Sigmoid colon (tissue), 7 donors: Measurements from ENCODE around the gene SCG2. TPM values are rescaled to one million over a fixed set of nuclear protein-coding genes. Genes with fewer than 3 reads are reported as not detected.

Experiments
- DNase-seq: peaks from one replicate; pipeline ENCODE4 v3.0.0-alpha.2; 2019
- H3K27ac ChIP-seq, 4 donors: fragments of 200-600 bp; sonication (generic); one replicate each; pipeline ENCODE4 v1.5.1; 2016 to 2019; ENCODE audit warnings: mild to moderate bottlenecking in 1 of 4
- H3K27me3 ChIP-seq, 3 donors: fragments of 200-600 bp; sonication (generic); one replicate each; pipeline ENCODE4 v1.5.1; 2019; ENCODE audit warnings: mild to moderate bottlenecking in 1 of 3
- H3K36me3 ChIP-seq, 4 donors: fragments of 200-600 bp; sonication (generic); one replicate each; pipeline ENCODE4 v1.5.1; 2016 to 2019
- H3K4me1 ChIP-seq, 4 donors: fragments of 200-600 bp; sonication (generic); one replicate each; pipeline ENCODE4 v1.5.1; 2017 to 2019
- H3K4me3 ChIP-seq, 4 donors: fragments of 200-600 bp; sonication (generic); one replicate each; pipeline ENCODE4 v1.5.1; 2017 to 2019; ENCODE audit warnings: mild to moderate bottlenecking in 2 of 4, moderate library complexity in 1 of 4
- H3K9me3 ChIP-seq, 4 donors: fragments of 200-600 bp in 3 of 4; sonication (generic) in 3 of 4; one replicate each; pipeline versions ENCODE4 v1.5.1 to v1.6.1; 2013 to 2019
- EP300 ChIP-seq, 4 donors: sonication (generic); formaldehyde crosslinking; IDR thresholded peaks; one replicate each; pipeline ENCODE4 v1.6.1; 2017; ENCODE audit warnings: antibody characterized with exemption in 4 of 4
- POLR2A ChIP-seq, 2 donors: fragments of 450-650 bp; IDR thresholded peaks; one replicate each; pipeline ENCODE4 v1.6.1; 2016; ENCODE audit warnings: antibody characterized with exemption in 2 of 2, mild to moderate bottlenecking in 2 of 2, moderate library complexity in 2 of 2
- POLR2AphosphoS5 ChIP-seq, 4 donors: sonication (generic); formaldehyde crosslinking; IDR thresholded peaks; one replicate each; pipeline ENCODE4 v1.6.1; 2017; ENCODE audit warnings: antibody characterized with exemption in 4 of 4
- WGBS, 2 donors: extraction: QIAGEN DNeasy Blood & Tissue Kit; methylation state at CpG; one replicate each; pipeline ENCODE4 v1.1.7; 2013; 5-methylcytosine and 5-hydroxymethylcytosine counted together
- intact Hi-C: fragments of 100-400 bp; cut with DNase I; formaldehyde crosslinking; loops from one replicate; pipeline ENCODE4 v1.15.1; 2023
- polyA plus RNA-seq, 3 donors: library from polyadenylated mRNA; stranded (reverse); fragments of 200-250 nt; gene quantifications; one replicate each; pipeline ENCODE4 v1.2.3, GENCODE V29; 2013
- total RNA-seq, 4 donors: library from RNA; depleted of rRNA; stranded (reverse); fragments of >200 nt; gene quantifications; one replicate each; pipeline ENCODE4 v1.1.0, GENCODE V29; 2016
- TF ChIP-seq, protein P1 (sequence below), 4 experiments: fragments of 450-650 bp in 3 of 4; fragments of 200-600 bp in 1 of 4; IDR thresholded peaks; one replicate each; pipeline ENCODE4 v1.5.1; 2016 to 2019; ENCODE audit warnings: antibody characterized with exemption in 4 of 4, mild to moderate bottlenecking in 3 of 4, moderate library complexity in 2 of 4
- donor health status: healthy with polysubstance abuse.
- donor health status: Bipolar disorder and iron deficiency.
- donor health status: healthy.

SCG2 gene, protein sequence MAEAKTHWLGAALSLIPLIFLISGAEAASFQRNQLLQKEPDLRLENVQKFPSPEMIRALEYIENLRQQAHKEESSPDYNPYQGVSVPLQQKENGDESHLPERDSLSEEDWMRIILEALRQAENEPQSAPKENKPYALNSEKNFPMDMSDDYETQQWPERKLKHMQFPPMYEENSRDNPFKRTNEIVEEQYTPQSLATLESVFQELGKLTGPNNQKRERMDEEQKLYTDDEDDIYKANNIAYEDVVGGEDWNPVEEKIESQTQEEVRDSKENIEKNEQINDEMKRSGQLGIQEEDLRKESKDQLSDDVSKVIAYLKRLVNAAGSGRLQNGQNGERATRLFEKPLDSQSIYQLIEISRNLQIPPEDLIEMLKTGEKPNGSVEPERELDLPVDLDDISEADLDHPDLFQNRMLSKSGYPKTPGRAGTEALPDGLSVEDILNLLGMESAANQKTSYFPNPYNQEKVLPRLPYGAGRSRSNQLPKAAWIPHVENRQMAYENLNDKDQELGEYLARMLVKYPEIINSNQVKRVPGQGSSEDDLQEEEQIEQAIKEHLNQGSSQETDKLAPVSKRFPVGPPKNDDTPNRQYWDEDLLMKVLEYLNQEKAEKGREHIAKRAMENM
- total RNA-seq (10 to 100 TPM in 3 of 4 donors, 1 to 10 TPM in 1; 8.4 to 16.8 (median 12.3) TPM), polyA plus RNA-seq (1 to 10 TPM in 2 of 3 donors, not detected in 1; 1.8 to 6.7 TPM)

DNA sequence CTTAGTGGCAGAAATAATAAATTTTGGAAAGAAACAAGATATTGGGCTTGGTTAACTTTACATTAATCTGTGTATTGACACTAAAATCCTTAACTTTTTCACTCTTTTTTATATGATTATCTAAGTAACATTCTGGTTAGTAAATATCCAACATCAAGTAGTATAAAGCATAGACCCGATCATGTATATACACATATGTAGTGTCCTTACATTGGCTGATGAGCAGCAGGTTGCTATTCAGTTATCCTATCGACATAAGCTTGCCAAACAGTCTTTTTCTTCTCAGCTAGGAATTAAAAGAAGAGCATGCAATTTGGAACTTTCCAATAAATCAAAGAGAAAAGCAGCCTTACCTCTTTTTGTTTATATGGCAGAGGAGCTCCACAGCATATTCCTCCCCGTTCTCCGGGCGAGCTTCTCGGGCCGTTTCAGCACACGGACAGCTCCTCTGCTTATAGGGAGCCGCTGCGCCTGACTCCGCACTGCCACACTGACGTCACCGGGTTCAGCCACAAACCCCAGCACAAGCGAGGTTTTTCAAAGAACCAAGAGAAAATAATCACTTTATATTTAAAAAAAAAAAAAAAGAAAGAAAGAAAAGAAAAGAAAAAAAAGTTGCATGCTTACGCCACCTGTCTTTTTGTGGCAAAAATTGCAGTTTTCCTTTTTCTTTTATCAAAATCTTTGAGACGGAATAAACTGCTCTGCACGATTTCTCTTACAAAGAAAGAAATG, at the start of gene SCG2:
Gene SCG2, minus strand, starts transcription at position 430 of the 735 bp plus-strand sequence. CDS start 3,079 bp downstream, outside the sequence.
- Histone ChIP-seq H3K4me1 (peaks cover 0 to 4% (median 0%) of the 10 kb centered on the region in 4 donors), H3K27ac (no peak within 1 kb of the TSS), H3K27me3 (no peaks in the 10 kb centered on the region), H3K9me3 (no peaks in the 10 kb centered on the region), H3K36me3 (no peaks in the 10 kb centered on the region), H3K4me3 (no peak within 1 kb of the TSS)
- peak; percentile 80 for DNase-seq
- WGBS, 2 donors = 9 to 12% methylated on average over 17 of the region's 17 CpGs
- no peak for TF ChIP-seq POLR2AphosphoS5 (IDR thresholded peaks at IDR 0.05)
- TF ChIP-seq, protein P1, sequence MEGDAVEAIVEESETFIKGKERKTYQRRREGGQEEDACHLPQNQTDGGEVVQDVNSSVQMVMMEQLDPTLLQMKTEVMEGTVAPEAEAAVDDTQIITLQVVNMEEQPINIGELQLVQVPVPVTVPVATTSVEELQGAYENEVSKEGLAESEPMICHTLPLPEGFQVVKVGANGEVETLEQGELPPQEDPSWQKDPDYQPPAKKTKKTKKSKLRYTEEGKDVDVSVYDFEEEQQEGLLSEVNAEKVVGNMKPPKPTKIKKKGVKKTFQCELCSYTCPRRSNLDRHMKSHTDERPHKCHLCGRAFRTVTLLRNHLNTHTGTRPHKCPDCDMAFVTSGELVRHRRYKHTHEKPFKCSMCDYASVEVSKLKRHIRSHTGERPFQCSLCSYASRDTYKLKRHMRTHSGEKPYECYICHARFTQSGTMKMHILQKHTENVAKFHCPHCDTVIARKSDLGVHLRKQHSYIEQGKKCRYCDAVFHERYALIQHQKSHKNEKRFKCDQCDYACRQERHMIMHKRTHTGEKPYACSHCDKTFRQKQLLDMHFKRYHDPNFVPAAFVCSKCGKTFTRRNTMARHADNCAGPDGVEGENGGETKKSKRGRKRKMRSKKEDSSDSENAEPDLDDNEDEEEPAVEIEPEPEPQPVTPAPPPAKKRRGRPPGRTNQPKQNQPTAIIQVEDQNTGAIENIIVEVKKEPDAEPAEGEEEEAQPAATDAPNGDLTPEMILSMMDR (IDR thresholded peaks at IDR 0.05) = no peak
- no peak for TF ChIP-seq POLR2A (IDR thresholded peaks at IDR 0.05)
- no peak for TF ChIP-seq EP300 (IDR thresholded peaks at IDR 0.05)
- intact Hi-C loops = no loop called here

DNA sequence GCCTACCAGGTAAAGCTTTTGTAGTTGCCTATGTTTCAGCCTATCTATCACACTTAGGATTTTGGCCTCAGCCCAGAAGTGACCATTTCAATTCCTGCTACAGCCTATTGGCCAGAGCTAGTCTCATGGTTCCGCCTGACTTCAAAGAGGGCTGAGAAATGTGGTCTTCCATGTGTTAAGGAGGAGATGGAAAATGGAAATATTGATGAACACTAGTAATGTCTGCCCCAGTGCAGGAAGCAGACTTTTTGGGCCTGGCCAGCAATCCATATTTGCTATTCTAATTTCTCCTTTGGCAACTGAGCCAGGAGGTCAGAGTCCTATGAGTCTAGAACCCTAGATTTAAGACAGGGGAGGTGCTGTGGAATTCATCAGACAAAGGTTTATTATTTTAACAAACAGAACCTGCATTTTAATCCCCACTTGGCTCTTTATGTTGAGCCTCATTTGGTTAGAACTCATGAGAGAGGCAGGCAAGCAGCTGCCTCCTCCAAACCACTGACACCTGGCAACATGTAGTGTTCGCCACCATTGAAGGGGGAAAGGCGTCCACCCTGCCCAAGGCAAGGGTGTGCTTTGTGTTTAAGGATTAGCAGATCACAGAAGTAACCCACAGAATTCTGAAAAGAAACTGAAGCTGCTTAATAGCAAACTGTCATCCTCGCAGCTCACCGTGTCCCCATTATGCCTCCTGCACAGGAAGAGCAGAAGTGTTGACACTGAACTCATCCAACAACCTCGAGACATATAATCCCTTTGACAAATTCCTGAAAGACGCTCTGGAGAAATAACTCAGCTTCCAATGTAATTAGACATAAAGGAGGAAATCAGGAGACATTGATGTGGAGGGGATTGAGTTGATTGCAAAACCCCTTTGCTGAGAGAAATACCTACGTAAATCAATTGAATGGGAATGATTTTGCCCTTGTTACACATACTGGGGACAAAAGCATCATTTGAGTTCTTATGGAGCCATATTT, 47.7 kb upstream of the SCG2 start:
- H3K27me3 ChIP-seq = no peaks in the 10 kb centered on the region
- H3K27ac ChIP-seq = no peak overlapping the region
- intact Hi-C loops = no loop called here
- no peaks in the 10 kb centered on the region for H3K9me3 ChIP-seq
- no peaks in the 10 kb centered on the region for H3K36me3 ChIP-seq
- H3K4me3 ChIP-seq = no peak overlapping the region
- 81 to 82% methylated on average over 8 of the region's 8 CpGs for WGBS, 2 donors
- TF ChIP-seq POLR2AphosphoS5 (IDR thresholded peaks at IDR 0.05) = no peak
- TF ChIP-seq, protein P1 (IDR thresholded peaks at IDR 0.05) = no peak
- no peak for TF ChIP-seq EP300 (IDR thresholded peaks at IDR 0.05)
- no peak for TF ChIP-seq POLR2A (IDR thresholded peaks at IDR 0.05)
- H3K4me1 ChIP-seq = no peaks in the 10 kb centered on the region
- no peak for DNase-seq

DNA sequence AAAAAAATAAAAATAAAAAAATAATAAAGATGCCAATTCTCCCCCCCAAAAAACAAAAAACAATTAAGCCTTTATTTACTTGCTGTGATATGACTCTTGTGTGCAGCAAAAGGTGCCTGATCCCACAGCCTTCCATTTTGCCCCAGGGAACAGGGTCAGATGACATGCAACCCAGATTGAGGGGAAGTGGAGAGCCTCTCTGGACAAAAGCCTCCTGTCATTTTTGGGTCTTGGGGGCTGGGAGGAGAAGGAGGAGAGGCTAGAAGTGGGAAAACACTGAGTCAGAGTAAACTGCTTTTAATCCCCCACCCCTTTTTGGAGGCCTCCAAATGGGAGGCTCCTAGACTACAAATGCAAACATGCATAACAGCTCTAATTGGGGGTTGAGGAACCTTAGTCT, 46.6 kb upstream of the SCG2 start:
- Histone ChIP-seq H3K27me3 (no peaks in the 10 kb centered on the region), H3K4me3 (no peak overlapping the region), H3K27ac (no peak overlapping the region), H3K36me3 (no peaks in the 10 kb centered on the region), H3K9me3 (no peaks in the 10 kb centered on the region), H3K4me1 (no peaks in the 10 kb centered on the region)
- intact Hi-C loops = no loop called here
- TF ChIP-seq, protein P1 (IDR thresholded peaks at IDR 0.05) = no peak
- TF ChIP-seq POLR2AphosphoS5 (IDR thresholded peaks at IDR 0.05) (no peak), POLR2A (IDR thresholded peaks at IDR 0.05) (no peak), EP300 (IDR thresholded peaks at IDR 0.05) (no peak)
- DNase-seq = no peak

DNA sequence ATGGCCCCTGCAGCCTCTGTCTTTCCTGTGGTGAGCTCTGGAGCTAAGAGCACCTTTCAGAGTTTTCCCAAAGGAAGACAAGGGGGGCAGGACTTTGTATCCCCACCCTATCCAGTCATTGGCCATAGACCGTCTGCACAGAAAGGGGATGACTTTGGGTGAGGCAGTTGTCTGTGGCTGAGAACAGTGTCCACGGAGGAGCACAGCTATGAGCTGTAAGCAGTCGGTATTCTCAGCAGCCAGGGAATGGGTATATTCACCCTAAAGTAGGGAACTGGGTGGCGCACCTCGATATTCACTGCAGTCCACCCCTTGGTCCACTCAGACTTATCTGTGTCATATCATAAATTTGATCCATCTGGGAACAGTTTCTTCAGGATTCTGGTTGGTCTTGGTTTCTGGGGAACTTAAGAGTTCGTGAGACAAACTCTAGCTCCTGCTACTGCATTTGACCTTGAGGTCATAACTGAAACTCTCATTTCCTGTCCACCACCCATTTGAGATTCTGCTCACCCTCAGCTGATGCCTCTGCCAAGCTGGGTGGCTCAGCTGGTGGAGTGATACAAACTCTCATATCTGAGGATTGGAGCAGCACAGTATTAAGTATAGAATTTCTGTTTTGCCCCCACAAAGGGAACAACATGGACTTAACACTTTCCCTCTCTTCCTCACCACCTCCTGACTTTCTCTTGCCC, 45.2 kb upstream of the SCG2 start:
- intact Hi-C loops = no loop called here
- 78 to 86% methylated on average over 6 of the region's 6 CpGs for WGBS, 2 donors

More for the DNA sequence above, 45.2 kb upstream of the SCG2 start:
- DNase-seq = no peak
- Histone ChIP-seq H3K27ac (no peak overlapping the region), H3K27me3 (no peaks in the 10 kb centered on the region), H3K4me3 (no peak overlapping the region), H3K9me3 (no peaks in the 10 kb centered on the region), H3K36me3 (no peaks in the 10 kb centered on the region), H3K4me1 (peaks cover 0 to 5% (median 2%) of the 10 kb centered on the region in 4 donors)
- TF ChIP-seq POLR2A (IDR thresholded peaks at IDR 0.05) = no peak
- TF ChIP-seq, protein P1 (IDR thresholded peaks at IDR 0.05) = no peak
